Loucy (cell line): ENCODE results near the gene PLEKHD1.

ENCODE experiments used
- H2AFZ ChIP-seq: fragments of 200-600 bp; sonication (generic); 2 replicates; pipeline ENCODE4 v1.6.0; 2016; ENCODE audit warnings: antibody characterized with exemption, mild to moderate bottlenecking, low read length, moderate library complexity
- H3F3A ChIP-seq: fragments of 200-600 bp; 2 replicates; pipeline ENCODE4 v1.6.0; 2016; ENCODE audit warnings: antibody characterized with exemption, low read depth, mild to moderate bottlenecking
- H3K27me3 ChIP-seq: fragments of 200-600 bp; sonication (generic); 2 replicates; pipeline ENCODE4 v1.6.1; 2014; ENCODE audit warnings: low read length, mild to moderate bottlenecking; ENCODE audit not compliant: insufficient read depth, poor library complexity, severe bottlenecking
- H3K36me3 ChIP-seq: fragments of 200-600 bp; sonication (generic); 2 replicates; pipeline ENCODE4 v1.6.1; 2016; ENCODE audit warnings: low read length; ENCODE audit not compliant: insufficient read depth
- H3K4me1 ChIP-seq: fragments of 200-600 bp; sonication (generic); 2 replicates; pipeline ENCODE4 v1.5.1; 2014; ENCODE audit warnings: low read length, mild to moderate bottlenecking; ENCODE audit not compliant: insufficient read depth, poor library complexity, severe bottlenecking
- H3K4me2 ChIP-seq: fragments of 200-600 bp; sonication (generic); 2 replicates; pipeline ENCODE4 v1.6.0; 2014; ENCODE audit warnings: antibody characterized with exemption, low read length, low read depth, mild to moderate bottlenecking; ENCODE audit not compliant: poor library complexity, severe bottlenecking
- H3K4me3 ChIP-seq: fragments of 200-600 bp; sonication (generic); 2 replicates; pipeline ENCODE4 v1.5.1; 2014; ENCODE audit warnings: low read length, mild to moderate bottlenecking, mixed read lengths; ENCODE audit not compliant: poor library complexity, severe bottlenecking
- H3K79me2 ChIP-seq: fragments of 200-600 bp; sonication (generic); 2 replicates; pipeline ENCODE4 v1.6.1; 2014; ENCODE audit warnings: low read length; ENCODE audit not compliant: insufficient read depth
- H3K9ac ChIP-seq: fragments of 200-600 bp; sonication (generic); 2 replicates; pipeline ENCODE4 v1.6.0; 2014; ENCODE audit warnings: mild to moderate bottlenecking, low read depth, low read length, moderate library complexity; ENCODE audit not compliant: poor library complexity, severe bottlenecking
- H3K9me2 ChIP-seq: fragments of 200-600 bp; sonication (generic); replicated peaks from 2 replicates; pipeline ENCODE4 v1.6.1; 2016; ENCODE audit warnings: low read depth, low read length, mixed read lengths
- H3K9me3 ChIP-seq: fragments of 200-600 bp; sonication (generic); 2 replicates; pipeline ENCODE4 v1.6.1; 2014; ENCODE audit warnings: mild to moderate bottlenecking, antibody characterized with exemption, low read length, low read depth; ENCODE audit not compliant: insufficient read depth
- H4K20me1 ChIP-seq: fragments of 200-600 bp; sonication (generic); 2 replicates; pipeline ENCODE4 v1.6.0; 2014; ENCODE audit warnings: antibody characterized with exemption, low read length, mild to moderate bottlenecking; ENCODE audit not compliant: insufficient read depth, poor library complexity, severe bottlenecking
- CTCF ChIP-seq: fragments of 200-600 bp; sonication (generic); conservative IDR thresholded peaks from 2 replicates; pipeline ENCODE4 v1.5.1; 2014; ENCODE audit warnings: mild to moderate bottlenecking, antibody characterized with exemption, low read length
- EZH2phosphoT487 ChIP-seq: fragments of 200-600 bp; IDR thresholded peaks from 2 replicates; pipeline ENCODE4 v1.6.1; 2018; ENCODE audit warnings: antibody characterized with exemption, mild to moderate bottlenecking, moderate library complexity, borderline replicate concordance

Gene PLEKHD1

GRCh38 chr14:69574954-69575295 is 90.4 kb downstream of the PLEKHD1 start:
- no peak overlapping the region for H3K4me2 ChIP-seq
- H3K9me3 ChIP-seq = no peaks in the 10 kb centered on the region
- no peak overlapping the region for H3K4me3 ChIP-seq
- H3K36me3 ChIP-seq = no peaks in the 10 kb centered on the region
- no peaks in the 10 kb centered on the region for H3K4me1 ChIP-seq
- H3K79me2 ChIP-seq = no peaks in the 10 kb centered on the region
- H3K9ac ChIP-seq = no peak overlapping the region
- H3K9me2 ChIP-seq = no peaks in the 10 kb centered on the region
- no peak overlapping the region for H2AFZ ChIP-seq
- no peaks in the 10 kb centered on the region for H4K20me1 ChIP-seq
- no peaks in the 10 kb centered on the region for H3K27me3 ChIP-seq
- TF ChIP-seq CTCF (no peak), EZH2phosphoT487 (no peak)
- H3F3A ChIP-seq = no peaks in the 10 kb centered on the region

GRCh38 chr14:69579476-69579875 is 94.9 kb downstream of the PLEKHD1 start:
- H3K36me3 ChIP-seq = no peaks in the 10 kb centered on the region

DNA sequence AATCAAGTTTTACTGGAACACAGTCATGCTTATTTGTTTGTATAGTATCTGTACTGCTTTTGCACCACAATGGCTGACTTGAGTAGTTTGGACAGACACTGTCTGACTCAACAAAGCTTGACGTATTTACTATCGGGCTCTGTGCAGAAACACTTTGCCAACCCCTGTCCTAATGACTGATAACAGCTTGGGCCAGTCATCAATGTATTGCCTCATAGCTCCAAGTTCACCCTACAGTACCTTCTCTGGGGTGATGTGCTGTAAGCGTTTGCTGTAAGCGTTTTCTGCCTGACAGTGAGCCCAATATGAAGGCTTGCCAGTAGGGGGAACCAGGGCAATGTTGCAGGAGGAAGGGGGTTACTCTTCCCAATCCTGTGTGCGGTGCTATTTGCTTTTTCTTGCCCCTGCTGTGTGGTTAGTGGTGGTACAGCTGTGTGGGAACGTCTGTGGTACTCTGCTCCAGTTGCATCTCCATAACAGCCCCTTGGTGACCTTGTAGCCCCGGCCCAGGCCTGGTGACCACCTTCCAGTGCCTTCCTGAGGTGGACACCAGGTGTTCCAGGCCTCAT is 95.6 kb downstream of the PLEKHD1 start:
- Histone ChIP-seq H3K9me2 (no peaks in the 10 kb centered on the region), H3K79me2 (no peaks in the 10 kb centered on the region), H3K4me3 (no peak overlapping the region), H3K4me2 (no peak overlapping the region), H3K36me3 (no peaks in the 10 kb centered on the region), H3K27me3 (no peaks in the 10 kb centered on the region), H3K9ac (no peak overlapping the region), H3K4me1 (no peaks in the 10 kb centered on the region), H3K9me3 (no peaks in the 10 kb centered on the region), H4K20me1 (no peaks in the 10 kb centered on the region), H2AFZ (no peak overlapping the region), H3F3A (no peaks in the 10 kb centered on the region)
- peak; percentile 66 for TF ChIP-seq CTCF
- no peak for TF ChIP-seq EZH2phosphoT487

More at GRCh38 chr14:69579476-69579875, 94.9 kb downstream of the PLEKHD1 start:
- no peak overlapping the region for H3K9ac ChIP-seq
- TF ChIP-seq CTCF (no peak), EZH2phosphoT487 (no peak)
- H3K4me3 ChIP-seq = no peak overlapping the region
- no peaks in the 10 kb centered on the region for H3K4me1 ChIP-seq
- no peaks in the 10 kb centered on the region for H3K27me3 ChIP-seq
- no peaks in the 10 kb centered on the region for H4K20me1 ChIP-seq
- H3K9me2 ChIP-seq = no peaks in the 10 kb centered on the region
- H3K4me2 ChIP-seq = no peak overlapping the region
- no peak overlapping the region for H2AFZ ChIP-seq
- H3K9me3 ChIP-seq = no peaks in the 10 kb centered on the region
- no peaks in the 10 kb centered on the region for H3F3A ChIP-seq
- H3K79me2 ChIP-seq = no peaks in the 10 kb centered on the region
